Stimulated activated CD4-positive, alpha-beta T cell treated with anti-CD3 and anti-CD28 coated beads, Interleukin-1b, Interleukin-23, amount 100 ng/mL, for 4 hours (primary cell): Measurements from ENCODE around the gene KRTAP4-7.
"Not testable (repeated sequence)": the region's sequence is repeated elsewhere in the genome, so short reads cannot be mapped to it uniquely, and the experiment has no call there.

ENCODE experiments used
- DNase-seq, 2 donors: peaks; one replicate each; pipeline ENCODE4 v3.0.0-alpha.2; 2020; ENCODE audit warnings: low read depth in 2 of 2

Gene KRTAP4-7

DNA sequence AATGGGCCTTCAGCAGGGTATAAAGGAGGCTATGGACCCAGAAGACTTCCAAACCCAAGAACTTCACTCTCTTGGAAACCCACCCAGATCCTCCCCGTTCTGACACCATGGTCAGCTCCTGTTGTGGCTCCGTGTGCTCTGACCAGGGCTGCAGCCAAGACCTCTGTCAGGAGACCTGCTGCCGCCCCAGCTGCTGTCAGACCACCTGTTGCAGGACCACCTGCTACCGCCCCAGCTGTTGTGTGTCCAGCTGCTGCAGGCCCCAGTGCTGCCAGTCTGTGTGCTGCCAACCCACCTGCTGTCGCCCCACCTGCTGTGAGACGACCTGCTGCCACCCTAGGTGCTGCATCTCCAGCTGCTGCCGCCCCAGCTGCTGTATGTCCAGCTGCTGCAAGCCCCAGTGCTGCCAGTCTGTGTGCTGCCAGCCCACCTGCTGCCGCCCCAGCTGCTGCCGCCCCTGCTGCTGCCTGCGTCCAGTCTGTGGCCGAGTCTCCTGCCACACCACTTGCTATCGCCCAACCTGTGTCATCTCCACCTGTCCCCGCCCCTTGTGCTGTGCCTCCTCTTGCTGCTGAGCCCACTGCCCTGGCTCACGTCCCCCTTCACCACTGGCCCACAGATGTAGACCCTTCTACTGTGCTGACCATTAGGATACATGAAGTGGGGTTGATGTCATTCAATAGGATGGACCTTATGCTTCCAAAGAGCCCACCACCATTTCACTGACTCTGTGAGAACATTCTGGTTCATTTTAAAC lies at the start of gene KRTAP4-7:
Gene KRTAP4-7 (plus strand): TSS at position 51 of the 757 bp plus-strand sequence. CDS start 57 bp downstream, at position 108.
- not testable (repeated sequence) for DNase-seq

DNA sequence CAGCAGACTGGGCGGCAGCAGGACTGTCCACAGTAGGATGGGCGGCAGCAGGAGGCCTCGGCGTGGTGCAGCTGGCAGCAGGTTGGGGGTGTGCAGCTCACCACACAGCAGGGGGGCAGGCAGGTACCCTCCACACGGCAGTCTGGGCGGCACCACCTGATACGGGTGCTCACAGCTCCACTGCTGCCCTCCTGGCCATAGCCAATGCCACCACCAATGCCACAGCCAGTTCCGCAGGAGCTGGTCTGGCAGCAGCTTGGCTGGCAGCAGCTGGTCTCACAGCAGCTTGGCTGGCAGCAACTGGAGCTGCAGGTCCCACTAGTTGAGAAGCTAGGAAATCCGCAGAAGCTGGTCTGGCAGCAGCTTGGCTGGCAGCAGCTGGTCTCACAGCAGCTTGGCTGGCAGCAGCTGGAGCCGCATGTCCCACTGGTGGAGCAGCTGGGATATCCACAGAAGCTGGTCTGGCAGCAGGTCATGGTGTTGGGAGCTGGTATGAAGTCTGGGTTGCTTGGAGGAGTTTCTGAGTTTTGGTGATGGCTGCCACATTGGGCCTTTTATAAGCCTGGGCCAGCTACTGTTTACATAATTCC lies 49.5 kb upstream of the KRTAP4-7 start, which contains the start of gene KRTAP1-3:
Gene KRTAP1-3 (minus strand): TSS at position 529 of the 590 bp plus-strand sequence. CDS start 53 bp downstream, at position 476.
- not testable (repeated sequence) for DNase-seq

DNA sequence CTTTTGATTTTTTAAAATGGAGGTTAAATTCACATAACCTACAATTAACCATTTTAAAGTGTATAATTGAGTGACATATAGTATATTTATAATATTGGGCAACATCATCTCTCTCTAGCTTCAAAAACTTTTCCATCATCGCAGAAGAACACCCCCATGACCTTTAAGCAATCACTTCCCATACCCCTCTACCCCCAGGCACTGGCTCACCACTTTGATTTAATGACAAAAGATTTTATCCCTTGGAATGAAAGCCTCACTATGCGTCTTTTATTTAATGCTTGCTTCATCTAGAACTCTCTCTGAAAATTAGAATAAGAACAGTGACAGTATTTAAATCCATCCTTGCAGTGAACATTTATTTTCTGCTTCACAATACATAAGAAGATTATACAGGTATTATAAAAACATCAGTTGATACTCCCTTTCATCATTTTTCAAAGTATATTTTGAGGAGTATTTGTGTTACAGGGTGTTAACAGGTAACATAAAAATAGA lies 46.0 kb upstream of the KRTAP4-7 start:
- no peak for DNase-seq

DNA sequence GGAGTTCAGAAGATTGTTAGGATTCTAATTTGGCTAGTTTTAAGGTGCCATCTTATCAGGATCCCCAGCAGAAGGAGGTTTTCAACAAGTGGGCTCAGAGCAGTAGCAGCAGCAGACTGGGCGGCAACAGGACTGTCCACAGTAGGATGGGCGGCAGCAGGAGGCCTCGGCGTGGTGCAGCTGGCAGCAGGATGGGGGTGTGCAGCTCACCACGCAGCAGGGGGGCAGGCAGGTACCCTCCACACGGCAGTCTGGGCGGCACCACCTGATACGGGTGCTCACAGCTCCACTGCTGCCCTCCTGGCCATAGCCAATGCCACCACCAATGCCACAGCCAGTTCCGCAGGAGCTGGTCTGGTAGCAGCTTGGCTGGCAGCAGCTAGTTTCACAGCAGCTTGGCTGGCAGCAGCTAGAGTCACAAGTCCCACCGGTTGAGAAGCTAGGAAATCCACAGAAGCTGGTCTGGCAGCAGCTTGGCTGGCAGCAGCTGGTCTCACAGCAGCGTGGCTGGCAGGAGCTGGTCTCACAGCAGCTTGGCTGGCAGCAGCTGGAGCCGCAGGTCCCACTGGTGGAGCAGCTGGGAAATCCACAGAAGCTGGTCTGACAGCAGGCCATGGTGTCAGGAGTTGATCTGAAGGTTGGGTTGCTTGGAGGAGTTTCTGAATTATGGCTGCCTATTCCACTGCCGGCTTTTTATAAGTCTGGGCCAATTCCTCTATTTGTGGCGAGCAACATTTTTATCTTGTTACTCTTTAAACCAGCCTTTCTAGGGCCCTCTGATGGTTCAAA lies 43.0 kb upstream of the KRTAP4-7 start, which contains the start of gene KRTAP1-1:
Gene KRTAP1-1 (minus strand): TSS at position 668 of the 789 bp plus-strand sequence. CDS start 53 bp downstream, at position 615.
- not testable (repeated sequence) for DNase-seq

DNA sequence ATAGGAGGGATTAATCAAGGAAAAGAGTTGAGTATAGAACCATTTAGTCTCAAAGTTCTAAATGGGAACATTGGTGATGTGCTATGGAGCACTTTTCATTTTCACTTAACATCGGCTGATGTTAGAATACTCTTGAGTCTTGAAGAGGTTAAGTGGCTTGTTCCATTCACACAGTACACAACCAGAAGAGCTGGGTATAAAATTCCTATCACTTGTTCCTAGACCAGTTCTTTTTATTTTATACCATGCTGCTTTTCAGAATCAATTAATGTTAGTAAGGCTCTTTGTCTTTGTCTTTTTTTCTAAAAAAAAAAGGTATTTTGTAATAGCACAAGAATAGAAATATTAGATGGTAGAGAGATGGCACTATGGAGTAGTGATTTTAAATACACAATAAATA lies 41.0 kb upstream of the KRTAP4-7 start:
- DNase-seq: no peak

DNA sequence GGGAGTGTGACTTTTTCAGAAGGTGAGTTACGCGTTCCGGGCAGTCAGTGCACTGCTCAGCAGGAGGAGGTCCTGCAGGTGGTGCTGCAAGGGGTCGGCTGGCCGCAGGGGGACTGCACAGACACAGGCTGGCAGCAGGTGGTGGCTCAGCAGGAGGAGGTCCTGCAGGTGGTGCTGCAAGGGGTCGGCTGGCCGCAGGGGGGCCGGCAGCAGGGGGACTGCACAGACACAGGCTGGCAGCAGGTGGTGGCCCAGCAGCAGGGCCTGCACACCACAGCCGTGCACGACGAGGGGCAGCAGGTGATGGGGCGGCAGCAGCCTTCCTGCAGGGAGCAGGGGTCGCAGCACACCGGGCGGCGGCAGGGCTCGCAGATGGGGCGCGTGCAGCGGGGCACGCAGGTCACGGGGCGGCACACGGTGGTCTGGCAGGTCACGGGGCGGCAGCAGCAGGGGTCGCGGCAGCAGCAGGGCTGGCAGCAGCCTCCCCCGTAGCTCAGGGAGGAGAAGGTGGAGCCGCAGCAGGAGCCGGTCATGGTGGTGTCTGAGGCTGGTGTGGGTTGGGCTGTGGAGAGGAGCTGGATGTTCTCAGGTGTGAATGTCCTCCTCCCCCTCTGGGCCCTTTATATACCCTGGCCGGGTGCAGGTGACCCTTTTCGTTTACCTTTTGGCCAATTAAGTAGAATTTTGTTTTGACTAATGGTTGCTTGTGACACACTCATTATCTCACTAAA lies 37.0 kb upstream of the KRTAP4-7 start, which contains the start of gene KRTAP2-1:
Gene KRTAP2-1 (minus strand): TSS at position 582 of the 731 bp plus-strand sequence. CDS start 49 bp downstream, at position 533.
- DNase-seq: not testable (repeated sequence)

DNA sequence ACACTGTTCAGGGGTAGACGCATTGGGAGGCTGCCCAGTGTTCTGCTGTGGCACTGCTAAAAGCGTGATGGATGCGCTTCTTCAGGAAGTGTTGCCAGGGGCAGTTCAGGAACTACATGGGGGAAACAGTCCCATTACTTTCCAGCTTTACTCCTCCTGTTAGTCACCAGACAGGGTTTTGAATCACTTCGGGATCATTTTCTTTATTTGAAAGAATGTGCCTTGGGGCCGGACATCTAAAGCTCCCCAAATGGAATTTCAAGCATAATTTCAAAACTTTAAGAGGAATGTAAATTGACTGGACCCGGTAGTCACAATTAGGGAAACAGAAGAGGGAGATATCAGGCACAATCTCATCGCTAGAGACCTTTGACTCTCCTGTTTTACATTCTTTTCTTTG lies 35.5 kb upstream of the KRTAP4-7 start:
- DNase-seq: no peak

DNA sequence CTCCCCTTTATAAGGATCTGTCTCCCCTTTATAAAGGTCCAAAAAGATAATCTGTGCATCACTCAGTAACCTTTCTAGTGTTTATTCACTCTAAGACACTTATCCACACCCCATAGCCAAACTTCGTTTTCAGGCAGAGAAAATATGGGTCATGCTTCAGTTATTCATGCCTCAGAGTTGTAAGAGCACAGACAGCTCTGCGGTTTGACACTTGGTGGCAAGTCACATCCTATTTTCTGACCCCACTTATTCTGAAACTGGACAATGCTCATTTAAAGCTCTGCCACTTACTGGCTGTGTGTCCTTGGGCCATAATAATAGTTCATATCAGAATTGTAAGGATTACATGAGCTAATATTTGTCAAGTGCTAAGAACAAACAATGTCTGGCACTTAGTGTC lies 34.8 kb upstream of the KRTAP4-7 start:
- no peak for DNase-seq

DNA sequence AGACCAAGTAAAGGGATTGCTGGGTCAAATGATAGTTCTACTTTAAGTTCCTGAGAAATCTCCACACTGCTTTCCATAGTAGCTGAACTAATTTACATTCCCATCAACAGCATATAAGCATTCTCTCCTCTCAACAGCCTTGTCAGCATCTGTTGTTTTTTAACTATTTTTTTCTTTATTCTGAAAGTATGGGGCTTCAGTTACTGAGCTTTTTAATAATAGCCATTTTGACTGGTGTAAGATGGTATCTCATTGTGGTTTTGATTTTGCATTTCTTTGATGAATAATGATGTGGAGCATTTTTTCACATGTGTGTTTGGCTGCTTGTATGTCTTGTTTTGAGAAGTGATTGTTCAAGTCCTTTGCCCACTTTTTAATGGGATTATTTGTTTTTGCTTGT lies 31.4 kb upstream of the KRTAP4-7 start:
- DNase-seq: no peak

DNA sequence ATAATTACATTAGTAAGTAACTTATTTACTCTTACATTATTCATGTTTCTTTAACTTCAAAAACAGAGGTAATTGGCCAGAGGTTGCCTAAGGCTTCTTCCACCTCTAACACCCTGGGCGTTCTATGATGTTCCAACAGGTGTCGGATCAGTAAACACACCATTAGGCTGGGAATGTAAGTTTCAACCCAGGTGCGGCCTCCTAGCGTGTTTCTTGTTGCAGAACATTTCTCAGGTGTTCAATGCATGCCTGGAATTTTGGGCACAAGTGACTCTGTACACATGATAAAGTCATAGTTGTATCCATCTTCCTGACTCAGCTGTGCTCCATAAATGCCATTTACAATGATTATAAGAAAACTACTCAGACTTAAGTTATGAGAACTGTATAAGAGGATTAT lies 29.9 kb upstream of the KRTAP4-7 start:
- DNase-seq: no peak

DNA sequence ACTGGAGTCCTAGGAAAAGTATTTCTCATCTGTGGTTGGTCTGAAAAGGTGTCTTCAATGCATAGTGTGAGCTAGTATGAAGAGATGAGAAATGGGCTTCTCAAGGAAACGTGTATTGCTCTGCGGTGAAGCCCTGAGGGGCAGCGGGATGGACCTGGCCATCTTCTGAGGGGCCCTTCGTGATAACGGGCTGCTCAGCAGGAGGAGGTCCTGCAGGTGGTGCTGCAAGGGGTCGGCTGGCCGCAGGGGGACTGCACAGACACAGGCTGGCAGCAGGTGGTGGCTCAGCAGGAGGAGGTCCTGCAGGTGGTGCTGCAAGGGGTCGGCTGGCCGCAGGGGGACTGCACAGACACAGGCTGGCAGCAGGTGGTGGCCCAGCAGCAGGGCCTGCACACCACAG lies 29.4 kb upstream of the KRTAP4-7 start:
- DNase-seq: not testable (repeated sequence)

DNA sequence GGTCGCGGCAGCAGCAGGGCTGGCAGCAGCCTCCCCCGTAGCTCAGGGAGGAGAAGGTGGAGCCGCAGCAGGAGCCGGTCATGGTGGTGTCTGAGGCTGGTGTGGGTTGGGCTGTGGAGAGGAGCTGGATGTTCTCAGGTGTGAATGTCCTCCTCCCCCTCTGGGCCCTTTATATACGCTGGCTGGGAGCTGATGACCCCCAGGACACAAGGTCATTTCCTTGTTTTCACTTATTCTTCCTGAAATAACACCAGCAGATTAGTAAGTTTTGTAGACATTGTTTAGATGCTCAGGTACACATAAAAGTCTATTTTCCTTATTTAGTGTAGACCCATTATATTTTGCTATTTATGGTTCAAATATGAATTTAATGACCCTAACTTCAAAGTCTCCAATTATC lies 28.8 kb upstream of the KRTAP4-7 start, which contains the start of gene KRTAP2-2:
Gene KRTAP2-2 (minus strand): TSS at position 101 of the 400 bp plus-strand sequence. CDS start 19 bp downstream, at position 82.
- DNase-seq: not testable (repeated sequence)

DNA sequence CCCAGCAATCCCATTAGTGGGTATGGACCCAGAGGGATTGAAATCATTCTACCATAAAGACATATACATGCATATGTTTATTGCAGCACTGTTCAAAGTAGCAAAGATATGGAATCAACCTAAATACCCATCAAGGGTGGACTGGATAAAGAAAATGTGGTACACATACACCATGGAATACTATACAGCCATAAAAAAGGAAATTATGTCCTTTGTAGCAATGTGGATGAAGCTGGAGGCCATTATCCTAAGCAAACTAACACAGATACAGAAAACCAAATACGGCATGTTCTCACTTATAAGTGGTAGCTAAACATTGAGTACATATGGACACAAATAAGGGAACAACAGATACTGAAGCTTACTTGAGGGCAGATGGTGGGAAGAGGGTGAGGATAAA lies 26.4 kb upstream of the KRTAP4-7 start:
- no peak for DNase-seq

DNA sequence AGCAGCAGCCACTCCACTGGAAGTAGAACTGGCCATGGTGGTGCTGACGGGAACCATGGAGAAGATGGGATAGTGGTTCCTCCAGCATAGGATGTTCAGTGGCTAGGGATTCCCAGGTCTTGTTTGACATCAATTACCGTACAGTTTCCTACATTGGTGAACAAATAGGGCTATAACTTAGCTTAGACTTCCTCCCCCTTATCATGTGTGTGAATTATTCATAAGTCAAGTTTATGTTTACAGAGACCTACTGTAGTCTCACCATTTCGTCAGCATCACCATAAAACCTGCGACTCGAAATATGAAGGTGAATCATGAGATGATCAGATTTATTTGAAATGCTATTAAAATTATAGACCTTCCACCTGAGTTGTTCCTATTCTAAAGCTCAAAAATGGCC lies 25.2 kb upstream of the KRTAP4-7 start:
- no peak for DNase-seq

DNA sequence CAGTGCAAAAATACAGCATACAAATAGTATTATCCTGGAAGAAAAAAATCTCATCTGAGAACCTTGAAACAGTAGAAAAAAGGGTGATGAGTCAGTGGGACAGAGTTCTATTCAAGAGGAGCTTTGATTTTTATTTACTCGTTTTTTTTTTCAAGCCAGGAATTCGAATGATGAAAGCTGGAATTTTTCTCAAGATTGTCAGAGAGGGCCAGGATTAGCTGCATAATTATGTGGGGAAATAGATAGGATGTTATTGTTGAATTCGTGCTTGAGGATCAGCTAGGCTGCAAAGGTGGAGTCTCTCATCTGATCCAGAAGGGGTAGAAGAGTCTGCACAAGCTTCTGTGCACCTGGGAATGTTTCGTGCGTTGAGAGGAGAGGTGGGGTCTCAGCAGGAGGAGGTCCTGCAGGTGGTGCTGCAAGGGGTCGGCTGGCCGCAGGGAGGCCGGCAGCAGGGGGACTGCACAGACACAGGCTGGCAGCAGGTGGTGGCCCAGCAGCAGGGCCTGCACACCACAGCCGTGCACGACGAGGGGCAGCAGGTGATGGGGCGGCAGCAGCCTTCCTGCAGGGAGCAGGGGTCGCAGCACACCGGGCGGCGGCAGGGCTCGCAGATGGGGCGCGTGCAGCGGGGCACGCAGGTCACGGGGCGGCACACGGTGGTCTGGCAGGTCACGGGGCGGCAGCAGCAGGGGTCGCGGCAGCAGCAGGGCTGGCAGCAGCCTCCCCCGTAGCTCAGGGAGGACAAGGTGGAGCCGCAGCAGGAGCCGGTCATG lies 24.5 kb upstream of the KRTAP4-7 start:
- not testable (repeated sequence) for DNase-seq

DNA sequence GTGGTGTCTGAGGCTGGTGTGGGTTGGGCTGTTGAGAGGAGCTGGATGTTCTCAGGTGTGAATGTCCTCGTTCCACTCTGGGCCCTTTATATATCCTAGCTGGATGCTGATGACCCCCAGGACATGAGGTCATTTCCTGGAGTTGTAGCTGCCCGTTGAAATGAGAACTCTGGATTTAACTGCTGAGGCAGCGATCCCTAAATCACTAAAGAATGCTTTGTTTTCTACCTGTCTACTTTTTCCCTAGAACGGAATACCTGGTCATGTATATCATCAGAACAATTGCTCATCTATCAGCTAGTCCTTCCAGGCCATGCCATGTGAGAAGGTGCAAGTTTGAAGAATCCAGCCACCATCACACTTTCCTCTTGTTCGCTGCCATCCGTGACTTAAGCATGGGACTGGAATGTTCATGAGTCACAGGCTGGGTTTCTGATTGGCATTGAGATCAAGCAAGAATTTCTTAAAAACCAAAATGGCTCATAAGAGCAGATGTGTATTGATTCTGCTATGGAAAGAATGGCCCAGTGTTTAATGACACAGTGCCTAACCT lies 23.8 kb upstream of the KRTAP4-7 start, which contains the start of gene KRTAP2-3:
Gene KRTAP2-3 (minus strand): TSS at position 63 of the 553 bp plus-strand sequence. CDS start 64 bp downstream, outside the sequence.
- no peak for DNase-seq

DNA sequence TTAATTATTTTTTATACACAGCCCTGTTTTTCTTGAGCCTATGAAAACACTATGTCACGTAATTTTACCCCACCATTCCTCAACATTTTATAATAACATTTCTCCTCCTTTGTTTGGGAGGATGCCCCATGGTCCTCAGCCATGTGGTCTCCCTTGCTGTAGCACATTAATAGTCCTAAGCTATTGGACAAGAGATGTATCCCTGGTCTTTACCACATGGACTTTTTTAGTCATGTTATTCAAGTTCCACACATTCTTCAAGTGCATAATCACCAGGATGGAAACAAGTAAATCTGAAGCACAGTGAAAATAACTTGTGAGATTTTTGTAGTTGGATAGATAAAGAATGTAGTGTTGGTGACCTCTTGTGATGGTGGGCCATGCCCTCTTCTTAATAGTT lies 22.0 kb upstream of the KRTAP4-7 start:
- no peak for DNase-seq

DNA sequence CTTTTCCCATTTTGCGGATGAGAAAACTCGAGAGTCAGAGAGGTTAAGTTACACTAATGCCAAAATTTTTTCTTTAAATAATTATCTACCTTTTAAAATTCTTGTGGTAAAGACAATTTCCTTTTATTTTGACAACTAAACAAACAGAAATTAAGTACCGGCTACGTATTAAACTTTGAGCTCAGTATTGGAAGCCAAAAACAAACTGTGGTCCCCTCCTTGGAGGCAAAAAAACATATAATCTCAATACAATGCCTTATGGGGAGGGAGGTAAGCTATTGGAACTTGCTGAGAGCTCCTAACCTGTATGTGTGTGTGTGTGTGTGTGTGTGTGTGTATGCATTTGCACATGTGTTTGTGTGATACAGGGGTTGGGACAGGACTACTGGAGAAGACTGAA lies 20.5 kb upstream of the KRTAP4-7 start:
- DNase-seq: no peak

DNA sequence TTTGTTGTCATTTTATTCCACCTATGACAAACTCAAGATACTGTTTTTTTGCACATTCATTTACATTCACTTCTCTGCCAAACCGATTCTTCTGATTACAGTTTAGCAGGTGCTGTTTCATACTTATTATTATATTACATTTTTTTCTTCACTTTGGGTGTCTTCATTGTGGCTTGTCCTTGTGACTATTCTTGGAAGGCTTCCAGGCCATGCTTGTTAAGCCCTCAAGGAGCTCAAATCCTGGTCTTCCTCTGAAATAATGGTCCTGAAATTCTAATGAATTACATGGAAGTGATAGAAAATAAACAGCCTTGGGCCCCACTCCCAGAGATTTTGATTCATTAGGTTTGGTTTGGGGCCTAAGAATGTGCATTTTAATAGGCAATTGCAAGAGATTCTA lies 19.6 kb upstream of the KRTAP4-7 start:
- no peak for DNase-seq
